ENCODE results near the gene TMPRSS2. TPM values are rescaled to one million over a fixed set of nuclear protein-coding genes. Genes with fewer than 3 reads are reported as not detected.

Gene TMPRSS2
- total RNA-seq, 2 experiments from 2014 or later = not detected

GRCh38 chr21:41483973-41484372, 24.0 kb downstream of the TMPRSS2 start:
- H3K27ac Mint-ChIP-seq = no peak overlapping the region
- H3K36me3 Mint-ChIP-seq (ENCODE audit: low read depth) = no peaks in the 10 kb centered on the region
- Histone ChIP-seq H3K4me3 (ENCODE audit: low read length) (no peak overlapping the region), H3K9me3 (ENCODE audit: control insufficient read depth in 1 of 2, insufficient read depth in 1 of 2, low read length in 2 of 2) (no peaks in the 10 kb centered on the region), H3K27me3 (ENCODE audit: control insufficient read depth in 1 of 2, insufficient read depth in 2 of 2, low read length in 2 of 2) (peaks cover 0 to 3% of the 10 kb centered on the region in 2 experiments), H3K27ac (ENCODE audit: low read depth in 1 of 2, low read length in 2 of 2) (no peak overlapping the region), H3K36me3 (ENCODE audit: insufficient read depth, low read length) (no peaks in the 10 kb centered on the region), H3K4me1 (ENCODE audit: insufficient read depth, low read length) (no peaks in the 10 kb centered on the region)
- no peaks in the 10 kb centered on the region for H3K4me1 Mint-ChIP-seq (ENCODE audit: low read depth)
- ChIA-PET POLR2A (no interaction called here), CTCF (interaction anchor here (1.5 kb wide), 1 partner anchor 201 kb away, joined by 5 read pairs; no protein-coding TSS in a partner anchor)
- peaks cover 6% of the 10 kb centered on the region for H3K27me3 Mint-ChIP-seq
- intact Hi-C loops (cut with DNase I, micrococcal nuclease) = no loop called here
- no peak for DNase-seq
- ATAC-seq (ENCODE audit: poor library complexity) = no peak
- H3K4me3 Mint-ChIP-seq = no peak overlapping the region
- H3K9me3 Mint-ChIP-seq = no peaks in the 10 kb centered on the region
- no peak for TF ChIP-seq CTCF (IDR thresholded peaks at IDR 0.05)

GRCh38 chr21:41483415-41483814, 24.5 kb downstream of the TMPRSS2 start:
- no peaks in the 10 kb centered on the region for H3K4me1 Mint-ChIP-seq (ENCODE audit: low read depth)
- no peak overlapping the region for H3K27ac ChIP-seq (ENCODE audit: low read depth in 1 of 2, low read length in 2 of 2)
- POLR2A ChIA-PET = no interaction called here
- no peaks in the 10 kb centered on the region for H3K27me3 ChIP-seq (ENCODE audit: control insufficient read depth in 1 of 2, insufficient read depth in 2 of 2, low read length in 2 of 2)
- H3K9me3 ChIP-seq (ENCODE audit: control insufficient read depth in 1 of 2, insufficient read depth in 1 of 2, low read length in 2 of 2) = no peaks in the 10 kb centered on the region
- H3K27me3 Mint-ChIP-seq = peaks cover 6% of the 10 kb centered on the region
- no peak for ATAC-seq (ENCODE audit: poor library complexity)
- H3K27ac Mint-ChIP-seq = no peak overlapping the region
- no peak overlapping the region for H3K4me3 Mint-ChIP-seq
- no peak overlapping the region for H3K4me3 ChIP-seq (ENCODE audit: low read length)
- TF ChIP-seq CTCF (IDR thresholded peaks at IDR 0.05) = no peak
- intact Hi-C loops (cut with DNase I, micrococcal nuclease) = no loop called here
- H3K9me3 Mint-ChIP-seq = no peaks in the 10 kb centered on the region
- DNase-seq = no peak
- CTCF ChIA-PET = interaction anchor here (1.5 kb wide), 1 partner anchor 200 kb away, joined by 5 read pairs; no protein-coding TSS in a partner anchor
- no peaks in the 10 kb centered on the region for H3K36me3 ChIP-seq (ENCODE audit: insufficient read depth, low read length)
- no peaks in the 10 kb centered on the region for H3K4me1 ChIP-seq (ENCODE audit: insufficient read depth, low read length)
- no peaks in the 10 kb centered on the region for H3K36me3 Mint-ChIP-seq (ENCODE audit: low read depth)

DNA sequence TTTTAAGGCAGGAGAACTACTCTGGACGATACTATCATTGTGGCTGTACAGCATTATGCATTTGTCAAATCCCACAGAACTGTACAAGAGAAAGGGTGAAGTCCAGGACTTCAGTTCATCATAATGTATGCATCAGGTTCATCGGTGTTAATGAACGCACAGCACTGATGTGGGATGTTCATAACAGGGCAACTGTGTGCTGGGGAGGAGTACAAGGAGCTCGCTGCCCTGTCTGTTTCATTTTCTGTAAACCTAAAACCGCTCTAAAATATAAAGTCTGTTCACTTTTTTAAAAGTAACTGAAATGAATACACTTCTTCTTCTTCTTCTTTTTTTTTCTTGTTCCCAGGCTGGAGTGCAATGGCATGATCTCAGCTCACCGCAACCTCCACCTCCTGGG, 25.0 kb downstream of the TMPRSS2 start:
- Histone ChIP-seq H3K27me3 (ENCODE audit: control insufficient read depth in 1 of 2, insufficient read depth in 2 of 2, low read length in 2 of 2) (no peaks in the 10 kb centered on the region), H3K4me3 (ENCODE audit: low read length) (no peak overlapping the region), H3K4me1 (ENCODE audit: insufficient read depth, low read length) (no peaks in the 10 kb centered on the region), H3K27ac (ENCODE audit: low read depth in 1 of 2, low read length in 2 of 2) (no peak overlapping the region), H3K36me3 (ENCODE audit: insufficient read depth, low read length) (no peaks in the 10 kb centered on the region), H3K9me3 (ENCODE audit: control insufficient read depth in 1 of 2, insufficient read depth in 1 of 2, low read length in 2 of 2) (no peaks in the 10 kb centered on the region)
- TF ChIP-seq CTCF (IDR thresholded peaks at IDR 0.05) = no peak
- H3K27ac Mint-ChIP-seq = no peak overlapping the region
- H3K27me3 Mint-ChIP-seq = peaks cover 6% of the 10 kb centered on the region
- intact Hi-C loops (cut with DNase I, micrococcal nuclease) = no loop called here
- DNase-seq = no peak
- no peaks in the 10 kb centered on the region for H3K36me3 Mint-ChIP-seq (ENCODE audit: low read depth)
- H3K9me3 Mint-ChIP-seq = no peaks in the 10 kb centered on the region
- ChIA-PET POLR2A (no interaction called here), CTCF (interaction anchor here (1.5 kb wide), 1 partner anchor 200 kb away, joined by 5 read pairs; no protein-coding TSS in a partner anchor)
- ATAC-seq (ENCODE audit: poor library complexity) = no peak
- H3K4me3 Mint-ChIP-seq = no peak overlapping the region
- H3K4me1 Mint-ChIP-seq (ENCODE audit: low read depth) = no peaks in the 10 kb centered on the region

Data from CD4-positive, alpha-beta T cell (primary cell).